ENCODE data around the gene INSYN2B.

Gene INSYN2B

DNA sequence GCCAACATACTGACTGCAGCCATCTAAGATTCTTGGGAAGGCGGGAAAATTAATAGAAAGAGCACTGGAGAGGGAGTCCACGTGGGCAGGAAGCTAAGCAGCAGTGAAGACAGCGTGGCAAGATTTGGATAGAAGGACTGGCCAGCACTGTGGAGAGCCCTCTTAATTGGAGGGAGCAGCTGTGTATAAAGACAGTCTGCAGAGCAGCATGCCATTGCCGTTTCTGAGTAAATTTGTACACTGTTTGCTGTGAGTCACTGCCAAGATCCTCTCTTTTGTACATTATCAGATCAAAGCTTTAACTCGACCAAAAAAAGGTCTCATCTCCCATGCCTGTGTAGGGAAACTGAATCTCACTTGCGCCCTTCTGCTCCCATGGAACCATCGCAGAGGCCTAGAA lies 45.3 kb downstream of the INSYN2B start:
- H3K36me3 Mint-ChIP-seq (ENCODE audit: low read depth), result peaks cover 2% of the 10 kb centered on the region
- H3K9me3 Mint-ChIP-seq, result no peaks in the 10 kb centered on the region
- H3K4me1 Mint-ChIP-seq (ENCODE audit: low read depth), result peaks cover 24% of the 10 kb centered on the region
- no peak overlapping the region for H3K4me3 Mint-ChIP-seq
- H3K27me3 Mint-ChIP-seq (ENCODE audit: low read depth), result no peaks in the 10 kb centered on the region
- peak overlapping the region; percentile 28 for H3K27ac Mint-ChIP-seq
- DNase-seq (ENCODE audit: low spot score), result no peak

DNA sequence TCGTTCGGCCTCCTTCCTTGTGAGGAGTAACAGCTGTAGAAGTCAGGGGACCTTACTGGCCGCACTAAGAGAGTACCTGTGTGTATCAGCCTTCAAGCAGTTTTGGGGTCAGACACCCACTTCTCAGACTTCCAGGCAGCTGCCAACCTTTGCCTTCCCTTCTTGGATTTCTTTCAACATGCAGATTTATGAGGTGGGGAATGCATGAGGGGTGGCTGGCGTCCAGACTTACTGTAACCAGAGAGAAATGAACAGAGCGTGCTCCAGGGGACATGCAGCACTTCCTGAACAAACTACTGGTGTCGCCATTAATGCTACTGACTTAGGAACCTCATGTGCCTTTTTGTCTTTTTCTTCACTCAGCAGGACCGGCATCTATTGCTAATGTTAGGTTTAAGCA lies 46.7 kb downstream of the INSYN2B start:
- peaks cover 24% of the 10 kb centered on the region for H3K4me1 Mint-ChIP-seq (ENCODE audit: low read depth)
- H3K36me3 Mint-ChIP-seq (ENCODE audit: low read depth), result peaks cover 2% of the 10 kb centered on the region
- no peak overlapping the region for H3K27ac Mint-ChIP-seq
- no peaks in the 10 kb centered on the region for H3K27me3 Mint-ChIP-seq (ENCODE audit: low read depth)
- DNase-seq (ENCODE audit: low spot score), result no peak
- H3K4me3 Mint-ChIP-seq, result no peak overlapping the region
- H3K9me3 Mint-ChIP-seq, result no peaks in the 10 kb centered on the region

GRCh38 chr5:169933127-169933526 lies 47.2 kb downstream of the INSYN2B start:
- DNase-seq (ENCODE audit: low spot score), result no peak
- Mint-ChIP-seq H3K27me3 (ENCODE audit: low read depth) (no peaks in the 10 kb centered on the region), H3K4me1 (ENCODE audit: low read depth) (peaks cover 24% of the 10 kb centered on the region), H3K9me3 (no peaks in the 10 kb centered on the region), H3K27ac (no peak overlapping the region), H3K4me3 (no peak overlapping the region), H3K36me3 (ENCODE audit: low read depth) (peaks cover 2% of the 10 kb centered on the region)

DNA sequence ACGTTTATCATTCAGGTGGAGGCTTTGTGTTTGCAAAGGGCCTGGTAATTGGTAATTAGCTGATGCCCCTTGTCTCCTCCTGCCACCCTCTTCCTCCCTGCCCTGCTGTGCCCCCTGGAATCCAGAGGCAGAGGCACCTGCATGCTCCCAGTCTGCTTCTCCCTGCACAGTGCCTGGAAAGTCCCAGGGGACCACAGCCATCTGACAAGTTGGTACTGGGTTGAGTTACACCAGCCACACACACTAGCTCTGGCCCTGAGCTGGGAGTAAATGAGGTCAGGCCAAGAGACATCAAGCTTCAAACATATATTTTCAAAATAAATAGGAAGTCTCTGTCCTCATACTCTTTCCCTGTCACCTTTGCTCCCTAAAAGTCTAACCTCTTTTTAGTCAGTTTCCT lies 56.3 kb downstream of the INSYN2B start:
- Mint-ChIP-seq H3K4me1 (ENCODE audit: low read depth) (peaks cover 6% of the 10 kb centered on the region), H3K4me3 (no peak overlapping the region), H3K27me3 (ENCODE audit: low read depth) (no peaks in the 10 kb centered on the region), H3K36me3 (ENCODE audit: low read depth) (peaks cover 10% of the 10 kb centered on the region), H3K9me3 (no peaks in the 10 kb centered on the region), H3K27ac (no peak overlapping the region)
- no peak for DNase-seq (ENCODE audit: low spot score)

DNA sequence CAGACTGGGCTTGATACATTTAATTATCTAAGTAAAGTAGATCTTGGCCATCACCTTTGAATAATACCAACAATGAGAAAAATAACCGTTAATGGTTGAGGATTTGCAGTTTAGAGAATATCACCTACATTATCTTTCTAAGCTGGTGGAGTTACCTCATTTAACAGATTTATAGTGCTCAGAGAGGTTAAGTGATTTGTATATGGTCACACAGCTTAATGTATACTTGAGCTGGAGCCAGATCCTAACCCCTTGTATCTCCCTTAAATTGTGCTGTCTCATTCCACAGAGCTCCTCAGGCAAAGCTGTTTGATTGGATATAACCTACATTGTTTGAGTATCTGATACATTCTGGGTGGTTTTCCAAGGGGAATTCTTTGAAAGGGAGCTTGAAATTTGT lies 57.8 kb downstream of the INSYN2B start:
- H3K9me3 Mint-ChIP-seq, result no peaks in the 10 kb centered on the region
- no peak overlapping the region for H3K4me3 Mint-ChIP-seq
- no peak for DNase-seq (ENCODE audit: low spot score)
- no peak overlapping the region for H3K27ac Mint-ChIP-seq
- H3K27me3 Mint-ChIP-seq (ENCODE audit: low read depth), result no peaks in the 10 kb centered on the region
- H3K4me1 Mint-ChIP-seq (ENCODE audit: low read depth), result peaks cover 6% of the 10 kb centered on the region
- H3K36me3 Mint-ChIP-seq (ENCODE audit: low read depth), result peaks cover 10% of the 10 kb centered on the region

- Mint-ChIP-seq H3K4me1 (ENCODE audit: low read depth) (peaks cover 6% of the 10 kb centered on the region), H3K36me3 (ENCODE audit: low read depth) (peaks cover 10% of the 10 kb centered on the region), H3K9me3 (no peaks in the 10 kb centered on the region), H3K4me3 (no peak overlapping the region), H3K27ac (no peak overlapping the region), H3K27me3 (ENCODE audit: low read depth) (no peaks in the 10 kb centered on the region)
- no peak for DNase-seq (ENCODE audit: low spot score)
Observed at GRCh38 chr5:169921949-169922348, 58.3 kb downstream of the INSYN2B start.

DNA sequence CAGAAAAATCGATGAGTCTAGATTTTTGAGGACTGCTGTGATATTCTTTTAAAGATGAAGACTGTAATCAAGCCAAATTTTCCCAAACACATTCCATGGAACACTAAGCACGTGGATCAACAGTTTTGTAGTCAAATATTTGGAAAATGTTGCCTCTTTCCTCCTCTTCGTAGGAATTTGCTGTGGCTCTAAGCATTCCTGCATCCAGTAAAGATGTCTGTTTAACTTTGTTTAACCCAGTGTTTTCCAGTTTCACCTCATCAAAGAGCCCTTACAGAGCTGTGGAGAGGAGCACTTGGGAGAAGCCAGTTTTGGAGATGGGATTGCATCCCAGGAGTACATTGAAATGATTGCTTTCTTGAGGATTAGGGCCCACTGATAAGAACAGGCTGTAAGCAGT lies 58.9 kb downstream of the INSYN2B start:
- H3K36me3 Mint-ChIP-seq (ENCODE audit: low read depth), result peaks cover 10% of the 10 kb centered on the region
- H3K4me1 Mint-ChIP-seq (ENCODE audit: low read depth), result peaks cover 6% of the 10 kb centered on the region
- H3K27ac Mint-ChIP-seq, result no peak overlapping the region
- DNase-seq (ENCODE audit: low spot score), result no peak
- no peak overlapping the region for H3K4me3 Mint-ChIP-seq
- no peaks in the 10 kb centered on the region for H3K9me3 Mint-ChIP-seq
- H3K27me3 Mint-ChIP-seq (ENCODE audit: low read depth), result no peaks in the 10 kb centered on the region

DNA sequence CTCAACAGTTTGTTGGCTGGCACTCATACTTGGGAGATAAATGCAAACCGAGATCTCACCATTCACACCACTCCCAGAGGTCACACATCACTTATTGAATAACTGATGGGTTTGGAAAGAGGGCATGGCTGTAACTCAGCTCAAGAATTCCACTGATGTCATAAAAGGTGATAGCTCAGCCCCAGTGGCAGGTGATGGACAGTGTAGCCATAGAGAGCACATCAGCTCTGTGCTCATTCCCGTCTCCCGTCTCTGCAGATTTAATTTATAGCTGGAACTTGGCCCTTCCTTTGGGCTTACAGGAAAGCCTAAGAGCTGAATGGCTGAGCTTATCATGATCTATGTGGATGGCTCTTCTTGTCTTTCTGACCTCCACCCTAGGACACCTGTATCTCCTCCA lies 59.8 kb downstream of the INSYN2B start:
- Mint-ChIP-seq H3K9me3 (no peaks in the 10 kb centered on the region), H3K27me3 (ENCODE audit: low read depth) (no peaks in the 10 kb centered on the region), H3K36me3 (ENCODE audit: low read depth) (peaks cover 11% of the 10 kb centered on the region), H3K4me1 (ENCODE audit: low read depth) (peaks cover 6% of the 10 kb centered on the region), H3K27ac (no peak overlapping the region), H3K4me3 (no peak overlapping the region)
- no peak for DNase-seq (ENCODE audit: low spot score)

- H3K4me3 Mint-ChIP-seq, result no peak overlapping the region
- no peaks in the 10 kb centered on the region for H3K9me3 Mint-ChIP-seq
- H3K36me3 Mint-ChIP-seq (ENCODE audit: low read depth), result peaks cover 11% of the 10 kb centered on the region
- H3K4me1 Mint-ChIP-seq (ENCODE audit: low read depth), result no peaks in the 10 kb centered on the region
- DNase-seq (ENCODE audit: low spot score), result no peak
- H3K27me3 Mint-ChIP-seq (ENCODE audit: low read depth), result no peaks in the 10 kb centered on the region
- no peak overlapping the region for H3K27ac Mint-ChIP-seq
Observed at GRCh38 chr5:169918228-169918627, 62.1 kb downstream of the INSYN2B start.

- H3K4me3 Mint-ChIP-seq, result no peak overlapping the region
- no peaks in the 10 kb centered on the region for H3K9me3 Mint-ChIP-seq
- H3K36me3 Mint-ChIP-seq (ENCODE audit: low read depth), result peaks cover 11% of the 10 kb centered on the region
- H3K27ac Mint-ChIP-seq, result no peak overlapping the region
- no peak for DNase-seq (ENCODE audit: low spot score)
- no peaks in the 10 kb centered on the region for H3K4me1 Mint-ChIP-seq (ENCODE audit: low read depth)
- no peaks in the 10 kb centered on the region for H3K27me3 Mint-ChIP-seq (ENCODE audit: low read depth)
Observed at GRCh38 chr5:169917500-169917899, 62.8 kb downstream of the INSYN2B start.

GRCh38 chr5:169914766-169915165 lies 65.5 kb downstream of the INSYN2B start:
- H3K27me3 Mint-ChIP-seq (ENCODE audit: low read depth), result no peaks in the 10 kb centered on the region
- DNase-seq (ENCODE audit: low spot score), result no peak
- no peak overlapping the region for H3K4me3 Mint-ChIP-seq
- no peaks in the 10 kb centered on the region for H3K4me1 Mint-ChIP-seq (ENCODE audit: low read depth)
- no peaks in the 10 kb centered on the region for H3K9me3 Mint-ChIP-seq
- peaks cover 4% of the 10 kb centered on the region for H3K36me3 Mint-ChIP-seq (ENCODE audit: low read depth)
- no peak overlapping the region for H3K27ac Mint-ChIP-seq

- H3K9me3 Mint-ChIP-seq, result no peaks in the 10 kb centered on the region
- no peak for DNase-seq (ENCODE audit: low spot score)
- H3K4me1 Mint-ChIP-seq (ENCODE audit: low read depth), result no peaks in the 10 kb centered on the region
- H3K4me3 Mint-ChIP-seq, result no peak overlapping the region
- peaks cover 4% of the 10 kb centered on the region for H3K36me3 Mint-ChIP-seq (ENCODE audit: low read depth)
- no peaks in the 10 kb centered on the region for H3K27me3 Mint-ChIP-seq (ENCODE audit: low read depth)
- no peak overlapping the region for H3K27ac Mint-ChIP-seq
Observed at GRCh38 chr5:169913479-169913878, 66.8 kb downstream of the INSYN2B start.

DNA sequence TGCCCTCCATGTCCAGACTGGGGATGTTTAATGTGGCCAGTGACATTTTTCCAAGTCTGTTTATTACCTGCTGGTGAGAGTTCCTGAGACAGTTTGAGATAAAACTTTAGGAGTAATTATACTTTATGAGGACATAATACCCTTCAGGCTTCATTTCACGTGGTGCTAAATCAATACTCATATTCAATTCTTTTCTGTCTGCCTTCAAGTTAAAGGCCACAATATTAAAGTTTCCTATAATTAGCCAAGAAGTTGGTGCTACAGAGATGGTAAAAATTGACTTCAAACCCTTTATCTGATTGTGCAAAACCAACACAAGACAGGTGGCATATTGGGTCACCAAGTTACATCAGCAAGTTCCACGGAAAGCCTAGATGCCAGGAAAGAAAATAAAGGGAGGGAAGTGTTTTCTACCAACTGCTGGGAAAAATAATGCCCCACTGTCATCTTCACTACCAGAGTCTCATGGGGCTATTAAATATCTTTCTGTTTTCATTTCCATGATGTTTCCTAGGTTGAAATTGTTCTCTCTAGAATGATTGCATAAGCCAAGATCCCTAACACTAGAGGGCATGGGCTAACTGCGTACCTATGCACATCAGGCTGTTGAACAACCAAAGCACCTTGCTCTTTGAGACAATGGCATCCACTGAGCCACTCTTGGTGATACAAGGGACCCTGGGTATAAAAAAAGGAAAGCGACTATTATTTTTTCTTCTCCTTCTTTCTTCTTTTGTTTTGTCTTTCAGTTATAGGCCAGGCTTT lies 68.7 kb downstream of the INSYN2B start:
- no peaks in the 10 kb centered on the region for H3K9me3 Mint-ChIP-seq
- H3K27ac Mint-ChIP-seq, result no peak overlapping the region
- peaks cover 4% of the 10 kb centered on the region for H3K36me3 Mint-ChIP-seq (ENCODE audit: low read depth)
- no peak for DNase-seq (ENCODE audit: low spot score)
- H3K4me1 Mint-ChIP-seq (ENCODE audit: low read depth), result no peaks in the 10 kb centered on the region
- H3K27me3 Mint-ChIP-seq (ENCODE audit: low read depth), result no peaks in the 10 kb centered on the region
- no peak overlapping the region for H3K4me3 Mint-ChIP-seq

- H3K27ac Mint-ChIP-seq, result no peak overlapping the region
- no peaks in the 10 kb centered on the region for H3K27me3 Mint-ChIP-seq (ENCODE audit: low read depth)
- DNase-seq (ENCODE audit: low spot score), result no peak
- H3K36me3 Mint-ChIP-seq (ENCODE audit: low read depth), result no peaks in the 10 kb centered on the region
- H3K9me3 Mint-ChIP-seq, result no peaks in the 10 kb centered on the region
- no peak overlapping the region for H3K4me3 Mint-ChIP-seq
- no peaks in the 10 kb centered on the region for H3K4me1 Mint-ChIP-seq (ENCODE audit: low read depth)
Observed at GRCh38 chr5:169910393-169910792, 69.9 kb downstream of the INSYN2B start.

DNA sequence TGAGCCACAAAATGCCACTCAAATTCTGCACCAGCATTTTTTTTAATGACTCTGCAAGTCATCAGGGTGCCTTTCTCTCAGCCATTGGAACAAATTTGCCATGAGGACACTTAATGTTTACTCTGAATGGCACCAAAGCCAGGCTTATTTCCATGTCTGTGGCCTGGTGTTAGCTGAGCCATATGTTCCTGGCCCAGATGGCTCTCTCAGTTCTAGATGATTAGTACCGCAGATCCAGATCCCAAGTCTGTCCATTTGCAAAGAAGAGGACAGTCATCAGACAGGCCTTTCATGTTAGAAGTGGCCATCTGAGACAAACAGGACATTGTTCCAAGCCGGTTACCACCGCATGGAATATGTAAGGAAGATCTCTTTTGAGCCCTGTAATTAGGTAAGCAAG lies 70.3 kb downstream of the INSYN2B start:
- H3K4me3 Mint-ChIP-seq, result no peak overlapping the region
- H3K9me3 Mint-ChIP-seq, result no peaks in the 10 kb centered on the region
- H3K27ac Mint-ChIP-seq, result no peak overlapping the region

More for the DNA sequence above, 70.3 kb downstream of the INSYN2B start:
- Mint-ChIP-seq H3K27me3 (ENCODE audit: low read depth) (no peaks in the 10 kb centered on the region), H3K4me1 (ENCODE audit: low read depth) (no peaks in the 10 kb centered on the region), H3K36me3 (ENCODE audit: low read depth) (no peaks in the 10 kb centered on the region)
- no peak for DNase-seq (ENCODE audit: low spot score)

All from T-helper 2 cell treated with Interferon-gamma antibody and Interleukin-4, amounts not matched to agents 5 μg/mL and 100 μg/mL, for 36 hours (primary cell).